ENCODE results near the gene BABAM2. TPM values are rescaled to one million over a fixed set of nuclear protein-coding genes. Genes with fewer than 3 reads are reported as not detected.
"Not testable (repeated sequence)": the region's sequence is repeated elsewhere in the genome, so short reads cannot be mapped to it uniquely, and the experiment has no call there.

Gene BABAM2
- total RNA-seq, 1 experiment from 2014 or later, result 46.1 TPM

GRCh38 chr2:28011322-28011737 lies 120.8 kb downstream of the BABAM2 start:
- Histone ChIP-seq H2AFZ (no peak overlapping the region), H3K4me1 (replicated peaks; ENCODE audit: insufficient read depth) (no peaks in the 10 kb centered on the region), H3K27ac (no peak overlapping the region), H3K4me2 (no peak overlapping the region), H3K9me3 (ENCODE audit: insufficient read depth, low read depth) (no peaks in the 10 kb centered on the region), H3K79me2 (ENCODE audit: low read depth) (no peaks in the 10 kb centered on the region), H3K9me2 (ENCODE audit: insufficient read depth) (no peaks in the 10 kb centered on the region), H3F3A (ENCODE audit: insufficient read depth, low read depth) (no peaks in the 10 kb centered on the region), H3K27me3 (ENCODE audit: insufficient read depth, low read depth) (no peaks in the 10 kb centered on the region), H4K20me1 (ENCODE audit: insufficient read depth) (no peaks in the 10 kb centered on the region), H3K36me3 (ENCODE audit: low read depth) (0 out of 2 replicates have a peak, but pooled peaks cover 3% of the 10 kb centered on the region), H3K4me3 (no peak overlapping the region)
- POLR2A ChIA-PET (ENCODE audit: unreplicated experiment), result no interaction called here
- no TSS peak for BruUV-seq (replicated peaks)
- no peak for DNase-seq
- intact Hi-C loops (cut with micrococcal nuclease; ENCODE audit: unreplicated experiment), result no loop called here
- CTCF ChIA-PET, result no interaction called here
- TF ChIP-seq EZH2 (IDR thresholded peaks at IDR 0.05; ENCODE audit: low read depth), result no peak
- TF ChIP-seq, protein P1, sequence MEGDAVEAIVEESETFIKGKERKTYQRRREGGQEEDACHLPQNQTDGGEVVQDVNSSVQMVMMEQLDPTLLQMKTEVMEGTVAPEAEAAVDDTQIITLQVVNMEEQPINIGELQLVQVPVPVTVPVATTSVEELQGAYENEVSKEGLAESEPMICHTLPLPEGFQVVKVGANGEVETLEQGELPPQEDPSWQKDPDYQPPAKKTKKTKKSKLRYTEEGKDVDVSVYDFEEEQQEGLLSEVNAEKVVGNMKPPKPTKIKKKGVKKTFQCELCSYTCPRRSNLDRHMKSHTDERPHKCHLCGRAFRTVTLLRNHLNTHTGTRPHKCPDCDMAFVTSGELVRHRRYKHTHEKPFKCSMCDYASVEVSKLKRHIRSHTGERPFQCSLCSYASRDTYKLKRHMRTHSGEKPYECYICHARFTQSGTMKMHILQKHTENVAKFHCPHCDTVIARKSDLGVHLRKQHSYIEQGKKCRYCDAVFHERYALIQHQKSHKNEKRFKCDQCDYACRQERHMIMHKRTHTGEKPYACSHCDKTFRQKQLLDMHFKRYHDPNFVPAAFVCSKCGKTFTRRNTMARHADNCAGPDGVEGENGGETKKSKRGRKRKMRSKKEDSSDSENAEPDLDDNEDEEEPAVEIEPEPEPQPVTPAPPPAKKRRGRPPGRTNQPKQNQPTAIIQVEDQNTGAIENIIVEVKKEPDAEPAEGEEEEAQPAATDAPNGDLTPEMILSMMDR (conservative IDR thresholded peaks at IDR 0.05), result no peak

- H3K9me3 ChIP-seq (ENCODE audit: insufficient read depth, low read depth); H3K36me3 ChIP-seq (ENCODE audit: low read depth); H3K4me1 ChIP-seq (replicated peaks; ENCODE audit: insufficient read depth); H3K27me3 ChIP-seq (ENCODE audit: insufficient read depth, low read depth); H3K4me3 ChIP-seq; CTCF ChIA-PET; H4K20me1 ChIP-seq (ENCODE audit: insufficient read depth); H3K4me2 ChIP-seq; H3F3A ChIP-seq (ENCODE audit: insufficient read depth, low read depth); H3K27ac ChIP-seq; intact Hi-C loops (cut with micrococcal nuclease; ENCODE audit: unreplicated experiment); H3K9me2 ChIP-seq (ENCODE audit: insufficient read depth); DNase-seq; H2AFZ ChIP-seq; H3K79me2 ChIP-seq (ENCODE audit: low read depth); BruUV-seq (replicated peaks): not testable (repeated sequence)
- POLR2A ChIA-PET (ENCODE audit: unreplicated experiment), result interaction anchor here (0.5 kb wide), 1 partner anchor 254 kb away, joined by 3 read pairs; no protein-coding TSS in a partner anchor
Measured at GRCh38 chr2:28018474-28018873, 127.9 kb downstream of the BABAM2 start.

GRCh38 chr2:28019521-28019920 lies 129.0 kb downstream of the BABAM2 start:
- H4K20me1 ChIP-seq (ENCODE audit: insufficient read depth); H3K27ac ChIP-seq; H3K36me3 ChIP-seq (ENCODE audit: low read depth); H3K9me3 ChIP-seq (ENCODE audit: insufficient read depth, low read depth); H3K27me3 ChIP-seq (ENCODE audit: insufficient read depth, low read depth); H2AFZ ChIP-seq; DNase-seq; H3K4me3 ChIP-seq; H3K79me2 ChIP-seq (ENCODE audit: low read depth); H3F3A ChIP-seq (ENCODE audit: insufficient read depth, low read depth); H3K9me2 ChIP-seq (ENCODE audit: insufficient read depth); intact Hi-C loops (cut with micrococcal nuclease; ENCODE audit: unreplicated experiment); H3K4me2 ChIP-seq; CTCF ChIA-PET; H3K4me1 ChIP-seq (replicated peaks; ENCODE audit: insufficient read depth); POLR2A ChIA-PET (ENCODE audit: unreplicated experiment); BruUV-seq (replicated peaks): not testable (repeated sequence)

DNA sequence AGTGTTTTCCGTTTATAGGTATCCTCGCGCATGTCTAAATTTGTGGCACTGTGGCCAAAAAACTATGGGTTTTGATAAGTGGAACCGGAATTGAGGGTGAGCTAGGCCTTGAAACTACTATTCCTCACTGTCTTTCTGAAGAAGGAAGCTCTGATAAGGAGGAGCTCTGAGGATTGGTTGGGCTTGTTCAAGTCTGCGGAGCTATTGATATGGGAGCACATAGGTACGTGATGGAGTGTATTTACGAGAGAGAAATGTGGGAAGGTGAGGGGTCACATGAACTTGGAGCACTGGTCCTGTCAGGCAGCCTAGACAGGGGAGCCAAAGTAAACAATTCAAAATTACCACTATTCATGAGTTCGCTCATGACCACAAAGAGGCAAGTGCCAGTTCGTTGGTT lies 131.4 kb downstream of the BABAM2 start:
- CTCF ChIA-PET, result no interaction called here
- Histone ChIP-seq H3K27me3 (ENCODE audit: insufficient read depth, low read depth) (no peaks in the 10 kb centered on the region), H3F3A (ENCODE audit: insufficient read depth, low read depth) (no peaks in the 10 kb centered on the region), H2AFZ (no peak overlapping the region), H3K9me3 (ENCODE audit: insufficient read depth, low read depth) (peaks cover 6% of the 10 kb centered on the region; the same call in 1 of the 2 replicates), H3K4me1 (replicated peaks; ENCODE audit: insufficient read depth) (no peaks in the 10 kb centered on the region), H3K79me2 (ENCODE audit: low read depth) (no peaks in the 10 kb centered on the region), H3K27ac (no peak overlapping the region), H3K4me2 (no peak overlapping the region), H3K9me2 (ENCODE audit: insufficient read depth) (no peaks in the 10 kb centered on the region), H3K36me3 (ENCODE audit: low read depth) (peaks cover 11% of the 10 kb centered on the region; the same call in 1 of the 2 replicates), H3K4me3 (no peak overlapping the region), H4K20me1 (ENCODE audit: insufficient read depth) (no peaks in the 10 kb centered on the region)
- intact Hi-C loops (cut with micrococcal nuclease; ENCODE audit: unreplicated experiment), result no loop called here
- BruUV-seq (replicated peaks), result no TSS peak
- DNase-seq, result no peak
- TF ChIP-seq, protein P1 (conservative IDR thresholded peaks at IDR 0.05), result no peak
- TF ChIP-seq EZH2 (IDR thresholded peaks at IDR 0.05; ENCODE audit: low read depth), result no peak
- POLR2A ChIA-PET (ENCODE audit: unreplicated experiment), result no interaction called here
